SK-N-SH (cell line): ENCODE results near the gene IL2. TPM values are rescaled to one million over a fixed set of nuclear protein-coding genes. Genes with fewer than 3 reads are reported as not detected.

Experiments used
- CTCF ChIA-PET: fragments of 300-600, 350-600 bp; formaldehyde crosslinking; extraction: SDS; loops from one replicate; lab custom pipeline; 2021; lab: Yijun Ruan, JAX
- POLR2A ChIA-PET: fragments of 350-600 bp; sonication (Branson Sonifier 250); formaldehyde crosslinking; extraction: SDS; loops from one replicate; lab custom pipeline; 2020; ENCODE audit warnings: antibody characterized with exemption, inconsistent platforms; lab: Yijun Ruan, JAX
- DNase-seq: peaks from one replicate; pipeline ENCODE4 v3.0.0; 2012
- H2AFZ ChIP-seq: fragments of 200-600 bp; sonication (generic); 2 replicates; pipeline ENCODE4 v1.8.1; 2016; ENCODE audit warnings: antibody characterized with exemption, mild to moderate bottlenecking, low read depth
- H3F3A ChIP-seq: fragments of 200-600 bp; sonication (generic); replicated peaks from 2 replicates; pipeline ENCODE3; 2016; ENCODE audit warnings: antibody characterized with exemption, mild to moderate bottlenecking; ENCODE audit not compliant: insufficient read depth
- H3K27ac ChIP-seq, 2 experiments: fragments of 200-500 bp in 1 of 2; fragments of 200-600 bp in 1 of 2; sonication (Bioruptor generic) in 1 of 2; sonication (generic), shearing (Covaris generic) in 1 of 2; 2 replicates each; pipeline versions ENCODE4 v1.5.1 to v1.6.1; 2014 to 2016; ENCODE audit warnings: low read depth in 2 of 2, inconsistent platforms in 1 of 2, low read length in 1 of 2, mild to moderate bottlenecking in 1 of 2, mixed read lengths in 1 of 2
- H3K27me3 ChIP-seq: fragments of 200-600 bp; sonication (generic), shearing (Covaris generic); 2 replicates; pipeline ENCODE4 v1.6.1; 2016; ENCODE audit warnings: mixed run types; ENCODE audit not compliant: insufficient read depth
- H3K36me3 ChIP-seq, 2 experiments: fragments of 200-500 bp in 1 of 2; fragments of 200-600 bp in 1 of 2; sonication (Bioruptor generic) in 1 of 2; sonication (generic) in 1 of 2; replicated peaks in 1 of 2; 2 replicates each; pipeline versions ENCODE3 to v1.5.1; 2014 to 2016; ENCODE audit warnings: low read length in 1 of 2, mild to moderate bottlenecking in 1 of 2; ENCODE audit not compliant: insufficient read depth in 2 of 2, control insufficient read depth in 1 of 2
- H3K4me1 ChIP-seq, 2 experiments: fragments of 200-500 bp in 1 of 2; fragments of 200-600 bp in 1 of 2; sonication (Bioruptor generic) in 1 of 2; sonication (generic), shearing (Covaris generic) in 1 of 2; 2 replicates each; pipeline versions ENCODE4 v1.5.1 to v1.6.1; 2014 to 2016; ENCODE audit warnings: low read depth in 1 of 2, low read length in 1 of 2, mixed run types in 1 of 2; ENCODE audit not compliant: insufficient read depth in 2 of 2, control insufficient read depth in 1 of 2
- H3K4me2 ChIP-seq: fragments of 200-600 bp; sonication (generic), shearing (Covaris generic); 2 replicates; pipeline ENCODE4 v1.6.1; 2017; ENCODE audit warnings: mixed run types
- H3K4me3 ChIP-seq, 2 experiments: fragments of 200-500 bp in 1 of 2; fragments of 200-600 bp in 1 of 2; sonication (Bioruptor generic) in 1 of 2; sonication (generic), shearing (Covaris generic) in 1 of 2; 2 replicates each; pipeline versions ENCODE4 v1.5.1 to v1.8.1; 2014 to 2016; ENCODE audit warnings: low read depth in 2 of 2, inconsistent platforms in 1 of 2, low read length in 1 of 2, mild to moderate bottlenecking in 1 of 2, mixed read lengths in 1 of 2, moderate library complexity in 1 of 2
- H3K79me2 ChIP-seq: fragments of 200-600 bp; sonication (generic); 2 replicates; pipeline ENCODE4 v1.8.1; 2017; ENCODE audit warnings: mild to moderate bottlenecking; ENCODE audit not compliant: insufficient read depth
- H3K9ac ChIP-seq: fragments of 200-600 bp; sonication (generic); 2 replicates; pipeline ENCODE4 v1.6.1; 2017; ENCODE audit warnings: mixed run types
- H3K9me2 ChIP-seq: fragments of 200-600 bp; sonication (generic); 2 replicates; pipeline ENCODE4 v1.6.1; 2017; ENCODE audit warnings: mixed run types
- H3K9me3 ChIP-seq: fragments of 200-600 bp; sonication (generic); 2 replicates; pipeline ENCODE4 v1.6.1; 2017; ENCODE audit warnings: mixed run types, mild to moderate bottlenecking, moderate library complexity
- H4K20me1 ChIP-seq: fragments of 200-600 bp; sonication (generic); 2 replicates; pipeline ENCODE4 v1.6.1; 2017; ENCODE audit warnings: mild to moderate bottlenecking, mixed run types; ENCODE audit not compliant: insufficient read depth
- ELF1 ChIP-seq: IDR thresholded peaks from 2 replicates; pipeline ENCODE4 v1.4.0; 2012
- EZH2phosphoT487 ChIP-seq: fragments of 200-600 bp; sonication (generic); IDR thresholded peaks from 2 replicates; pipeline ENCODE4 v1.6.1; 2017; ENCODE audit warnings: low read depth, mixed run types, mild to moderate bottlenecking, antibody characterized with exemption, moderate library complexity, borderline replicate concordance
- FOXJ3 ChIP-seq: sonication (generic); formaldehyde crosslinking; IDR thresholded peaks from 2 replicates; pipeline ENCODE4 v1.5.1; 2020; ENCODE audit warnings: mild to moderate bottlenecking, missing genetic modification reagents
- GABPA ChIP-seq: IDR thresholded peaks from 2 replicates; pipeline ENCODE4 v1.4.0; 2012; ENCODE audit warnings: low read depth, mild to moderate bottlenecking
- JUND ChIP-seq: IDR thresholded peaks from 2 replicates; pipeline ENCODE4 v1.4.0; 2012
- NFIC ChIP-seq: IDR thresholded peaks from 2 replicates; pipeline ENCODE4 v1.4.0; 2012; ENCODE audit warnings: borderline replicate concordance
- RAD21 ChIP-seq: IDR thresholded peaks from 2 replicates; pipeline ENCODE4 v1.6.1; 2012; ENCODE audit warnings: mild to moderate bottlenecking, low read length
- RXRA ChIP-seq: IDR thresholded peaks from 2 replicates; pipeline ENCODE4 v1.4.0; 2012; ENCODE audit warnings: low read depth, mild to moderate bottlenecking, borderline replicate concordance
- SIN3A ChIP-seq: IDR thresholded peaks from 2 replicates; pipeline ENCODE4 v1.6.1; 2012; ENCODE audit warnings: low read depth, mild to moderate bottlenecking, low read length, moderate library complexity, borderline replicate concordance
- SMC3 ChIP-seq: IDR thresholded peaks from 2 replicates; pipeline ENCODE4 v1.6.1; 2012; ENCODE audit warnings: low read depth, low read length, improper control_type of control experiment
- YY1 ChIP-seq: IDR thresholded peaks from 2 replicates; pipeline ENCODE4 v1.4.0; 2012; ENCODE audit warnings: low read depth, mild to moderate bottlenecking
- WGBS: methylation state at CpG from one replicate; pipeline ENCODE4 v1.1.6; 2017; ENCODE audit warnings: low lambda C conversion rate; 5-methylcytosine and 5-hydroxymethylcytosine counted together
- polyA plus RNA-seq, 3 experiments: library from polyadenylated mRNA; depleted of rRNA; stranded (reverse); fragments of >200 nt; gene quantifications; 2 replicates each; pipeline ENCODE4 v1.2.3, GENCODE V29; 2012
- TF ChIP-seq, protein P1 (sequence below): fragments of 150-350 bp; IDR thresholded peaks from 2 replicates; pipeline ENCODE4 v1.6.1; 2017; ENCODE audit warnings: antibody characterized with exemption, low read length, low read depth, borderline replicate concordance
- TF ChIP-seq, protein P2 (sequence below): IDR thresholded peaks from 2 replicates; pipeline ENCODE4 v1.4.0; 2012; ENCODE audit warnings: low read depth, borderline replicate concordance
- TF ChIP-seq, protein P3 (sequence below): fragments of 150-350 bp; IDR thresholded peaks from 2 replicates; pipeline ENCODE4 v1.6.1; 2016; ENCODE audit warnings: mild to moderate bottlenecking, low read depth, low read length

The IL2 gene
- polyA plus RNA-seq, 1 of the 3 experiments (the other 2 are of a cell fraction), result not detected

DNA sequence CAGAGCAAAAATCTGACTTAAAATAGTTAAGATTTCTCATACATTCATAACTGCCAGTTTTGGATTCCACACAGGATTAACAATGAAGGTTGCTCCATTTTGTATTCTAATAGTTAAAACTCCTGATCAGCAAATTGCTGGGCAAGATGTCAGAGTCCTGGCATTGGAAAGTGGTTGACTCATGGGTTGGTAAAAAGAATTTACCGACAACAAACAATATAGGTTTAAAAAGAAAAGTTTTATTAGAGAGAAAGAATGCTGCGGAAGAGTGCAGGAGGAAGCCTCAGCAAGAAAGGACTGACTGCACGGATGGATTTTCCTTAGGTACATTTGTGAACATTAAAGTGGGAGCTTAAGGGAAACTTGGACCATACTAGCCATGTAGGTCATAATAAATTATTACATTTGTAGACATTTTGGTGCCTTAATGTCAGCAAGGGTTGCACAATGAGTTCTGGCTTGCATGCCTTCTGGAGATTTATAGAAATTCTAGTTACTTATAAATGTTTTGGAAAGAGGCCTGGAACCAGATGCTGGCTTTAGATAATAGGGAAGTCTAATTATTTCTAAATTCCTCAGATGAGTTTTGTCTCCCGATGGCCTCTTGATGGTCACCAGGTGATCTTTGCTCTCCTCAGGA is 25.4 kb upstream of the IL2 start:
- Histone ChIP-seq H3K27ac (no peak overlapping the region), H3K4me2 (no peak overlapping the region), H3F3A (no peaks in the 10 kb centered on the region), H3K9me2 (no peaks in the 10 kb centered on the region), H3K27me3 (peaks cover 5% of the 10 kb centered on the region; the same call in 1 of the 2 replicates), H3K36me3 (no peaks in the 10 kb centered on the region), H3K4me3 (no peak overlapping the region), H2AFZ (no peak overlapping the region), H3K9ac (no peak overlapping the region), H3K79me2 (no peaks in the 10 kb centered on the region), H3K4me1 (no peaks in the 10 kb centered on the region), H4K20me1 (no peaks in the 10 kb centered on the region), H3K9me3 (no peaks in the 10 kb centered on the region)
- TF ChIP-seq, protein P1, sequence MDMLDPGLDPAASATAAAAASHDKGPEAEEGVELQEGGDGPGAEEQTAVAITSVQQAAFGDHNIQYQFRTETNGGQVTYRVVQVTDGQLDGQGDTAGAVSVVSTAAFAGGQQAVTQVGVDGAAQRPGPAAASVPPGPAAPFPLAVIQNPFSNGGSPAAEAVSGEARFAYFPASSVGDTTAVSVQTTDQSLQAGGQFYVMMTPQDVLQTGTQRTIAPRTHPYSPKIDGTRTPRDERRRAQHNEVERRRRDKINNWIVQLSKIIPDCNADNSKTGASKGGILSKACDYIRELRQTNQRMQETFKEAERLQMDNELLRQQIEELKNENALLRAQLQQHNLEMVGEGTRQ, result no peak
- TF ChIP-seq, protein P2, sequence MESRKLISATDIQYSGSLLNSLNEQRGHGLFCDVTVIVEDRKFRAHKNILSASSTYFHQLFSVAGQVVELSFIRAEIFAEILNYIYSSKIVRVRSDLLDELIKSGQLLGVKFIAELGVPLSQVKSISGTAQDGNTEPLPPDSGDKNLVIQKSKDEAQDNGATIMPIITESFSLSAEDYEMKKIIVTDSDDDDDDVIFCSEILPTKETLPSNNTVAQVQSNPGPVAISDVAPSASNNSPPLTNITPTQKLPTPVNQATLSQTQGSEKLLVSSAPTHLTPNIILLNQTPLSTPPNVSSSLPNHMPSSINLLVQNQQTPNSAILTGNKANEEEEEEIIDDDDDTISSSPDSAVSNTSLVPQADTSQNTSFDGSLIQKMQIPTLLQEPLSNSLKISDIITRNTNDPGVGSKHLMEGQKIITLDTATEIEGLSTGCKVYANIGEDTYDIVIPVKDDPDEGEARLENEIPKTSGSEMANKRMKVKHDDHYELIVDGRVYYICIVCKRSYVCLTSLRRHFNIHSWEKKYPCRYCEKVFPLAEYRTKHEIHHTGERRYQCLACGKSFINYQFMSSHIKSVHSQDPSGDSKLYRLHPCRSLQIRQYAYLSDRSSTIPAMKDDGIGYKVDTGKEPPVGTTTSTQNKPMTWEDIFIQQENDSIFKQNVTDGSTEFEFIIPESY, result no peak
- TF ChIP-seq ELF1 (no peak), RAD21 (no peak), EZH2phosphoT487 (no peak), JUND (no peak), NFIC (no peak), YY1 (no peak), GABPA (no peak), SMC3 (no peak), SIN3A (no peak), RXRA (no peak), FOXJ3 (CRISPR knock-in tag) (no peak)
- TF ChIP-seq, protein P3, sequence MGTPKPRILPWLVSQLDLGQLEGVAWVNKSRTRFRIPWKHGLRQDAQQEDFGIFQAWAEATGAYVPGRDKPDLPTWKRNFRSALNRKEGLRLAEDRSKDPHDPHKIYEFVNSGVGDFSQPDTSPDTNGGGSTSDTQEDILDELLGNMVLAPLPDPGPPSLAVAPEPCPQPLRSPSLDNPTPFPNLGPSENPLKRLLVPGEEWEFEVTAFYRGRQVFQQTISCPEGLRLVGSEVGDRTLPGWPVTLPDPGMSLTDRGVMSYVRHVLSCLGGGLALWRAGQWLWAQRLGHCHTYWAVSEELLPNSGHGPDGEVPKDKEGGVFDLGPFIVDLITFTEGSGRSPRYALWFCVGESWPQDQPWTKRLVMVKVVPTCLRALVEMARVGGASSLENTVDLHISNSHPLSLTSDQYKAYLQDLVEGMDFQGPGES, result no peak
- ChIA-PET POLR2A (no interaction called here), CTCF (no interaction called here)
- DNase-seq, result no peak
- 28% methylated on average over 4 of the region's 4 CpGs for WGBS
